WTC11 (cell line): ENCODE data around the gene INPP5A. TPM values are rescaled to one million over a fixed set of nuclear protein-coding genes. Genes with fewer than 3 reads are reported as not detected.

Experiments used
- ATAC-seq: fragments of 200-7000 bp; cut with Tn5 transposase; 2 replicates; pipeline ENCODE4 v1.10.0; 2021; ENCODE audit warnings: mild to moderate bottlenecking, moderate library complexity
- CTCF ChIA-PET: fragments of 300-600 bp; sonication (Branson Sonifier 250); formaldehyde crosslinking; loops from one replicate; lab custom pipeline; 2021; ENCODE audit warnings: antibody characterized with exemption; lab: Charles Lee
- POLR2A ChIA-PET: fragments of 350-600 bp; sonication (Branson Sonifier 250); formaldehyde crosslinking; loops from one replicate; lab custom pipeline; 2021; ENCODE audit warnings: antibody characterized with exemption; lab: Charles Lee
- DNase-seq: peaks from one replicate; pipeline ENCODE4 v3.0.0; 2021; ENCODE audit warnings: low spot score
- H3K27ac Mint-ChIP-seq: 2 replicates; pipeline ENCODE4 v1.8.0; 2021; ENCODE audit warnings: mixed read lengths
- H3K27me3 Mint-ChIP-seq: 2 replicates; pipeline ENCODE4 v1.8.0; 2021; ENCODE audit warnings: low read depth, mild to moderate bottlenecking, moderate library complexity, mixed read lengths
- H3K36me3 Mint-ChIP-seq: 2 replicates; pipeline ENCODE4 v1.8.0; 2021; ENCODE audit warnings: mixed read lengths
- H3K4me1 Mint-ChIP-seq: 2 replicates; pipeline ENCODE4 v1.8.0; 2022; ENCODE audit warnings: mixed read lengths
- H3K4me3 Mint-ChIP-seq: 2 replicates; pipeline ENCODE4 v1.8.0; 2021; ENCODE audit warnings: mild to moderate bottlenecking, moderate library complexity, mixed read lengths
- H3K9me3 Mint-ChIP-seq: 2 replicates; pipeline ENCODE4 v1.8.0; 2021; ENCODE audit warnings: mixed read lengths
- AFF4 ChIP-seq: sonication (generic); formaldehyde crosslinking; IDR thresholded peaks from 2 replicates; pipeline ENCODE4 v1.8.1; 2023; ENCODE audit warnings: mild to moderate bottlenecking, missing genetic modification reagents, borderline replicate concordance
- AR ChIP-seq: fragments of 250-450 bp; sonication (Bioruptor Pico); IDR thresholded peaks from 2 replicates; pipeline ENCODE4 v1.9.0; 2021; ENCODE audit warnings: mild to moderate bottlenecking
- CDX4 ChIP-seq: fragments of 250-450 bp; sonication (Bioruptor Pico); IDR thresholded peaks from 2 replicates; pipeline ENCODE4 v1.9.0; 2021; ENCODE audit warnings: moderate library complexity, mild to moderate bottlenecking, inconsistent platforms, borderline replicate concordance
- CREB1 ChIP-seq: sonication (generic); formaldehyde crosslinking; IDR thresholded peaks from 2 replicates; pipeline ENCODE4 v1.8.0; 2023; ENCODE audit warnings: mild to moderate bottlenecking, missing genetic modification reagents
- CREM ChIP-seq: sonication (generic); formaldehyde crosslinking; IDR thresholded peaks from 2 replicates; pipeline ENCODE4 v1.8.1; 2022; ENCODE audit warnings: mild to moderate bottlenecking, missing genetic modification reagents, moderate library complexity
- ELF4 ChIP-seq: sonication (generic); formaldehyde crosslinking; IDR thresholded peaks from 2 replicates; pipeline ENCODE4 v1.8.1; 2022; ENCODE audit warnings: low read depth, mild to moderate bottlenecking, moderate library complexity, missing genetic modification reagents
- ETV6 ChIP-seq: sonication (generic); formaldehyde crosslinking; IDR thresholded peaks from 2 replicates; pipeline ENCODE4 v1.8.1; 2022; ENCODE audit warnings: mild to moderate bottlenecking, missing genetic modification reagents
- GABPB1 ChIP-seq: sonication (generic); formaldehyde crosslinking; IDR thresholded peaks from 2 replicates; pipeline ENCODE4 v1.8.1; 2023; ENCODE audit warnings: mild to moderate bottlenecking, missing genetic modification reagents
- MXD4 ChIP-seq: fragments of 250-450 bp; sonication (Bioruptor Pico); IDR thresholded peaks from 2 replicates; pipeline ENCODE4 v1.8.0; 2021; ENCODE audit warnings: mild to moderate bottlenecking, moderate library complexity, borderline replicate concordance
- RELA ChIP-seq: sonication (generic); formaldehyde crosslinking; IDR thresholded peaks from 2 replicates; pipeline ENCODE4 v1.8.1; 2022; ENCODE audit warnings: missing genetic modification reagents, mild to moderate bottlenecking, borderline replicate concordance
- SMAD3 ChIP-seq: sonication (generic); formaldehyde crosslinking; IDR thresholded peaks from 2 replicates; pipeline ENCODE4 v1.8.0; 2022; ENCODE audit warnings: missing genetic modification reagents, mild to moderate bottlenecking, borderline replicate concordance
- USF2 ChIP-seq: sonication (generic); formaldehyde crosslinking; IDR thresholded peaks from 2 replicates; pipeline ENCODE4 v1.8.1; 2023; ENCODE audit warnings: mild to moderate bottlenecking, missing genetic modification reagents, moderate library complexity
- ZNF121 ChIP-seq: sonication (generic); formaldehyde crosslinking; IDR thresholded peaks from 2 replicates; pipeline ENCODE4 v1.8.0; 2023; ENCODE audit warnings: missing genetic modification reagents
- ZNF281 ChIP-seq: sonication (generic); formaldehyde crosslinking; IDR thresholded peaks from 2 replicates; pipeline ENCODE4 v1.8.0; 2023; ENCODE audit warnings: mild to moderate bottlenecking, missing genetic modification reagents
- ZNF396 ChIP-seq: fragments of 250-450 bp; sonication (Bioruptor Pico); IDR thresholded peaks from 2 replicates; pipeline ENCODE4 v1.8.0; 2021; ENCODE audit warnings: mild to moderate bottlenecking, moderate library complexity, borderline replicate concordance
- ZNF416 ChIP-seq: fragments of 250-450 bp; sonication (Bioruptor Pico); IDR thresholded peaks from 2 replicates; pipeline ENCODE4 v1.9.0; 2021; ENCODE audit warnings: mild to moderate bottlenecking, inconsistent platforms
- ZNF423 ChIP-seq: fragments of 250-450 bp; sonication (Bioruptor Pico); IDR thresholded peaks from 2 replicates; pipeline ENCODE4 v2.1.2; 2022; ENCODE audit warnings: mild to moderate bottlenecking, moderate library complexity
- total RNA-seq: library from RNA; stranded (reverse); gene quantifications from 3 replicates; pipeline ENCODE4 v1.2.3, GENCODE V29; 2021

Gene INPP5A
- total RNA-seq, 1 experiment from 2014 or later = 22.1 TPM

GRCh38 chr10:132786476-132786883, 248.9 kb downstream of the INPP5A start:
- peaks cover 12% of the 10 kb centered on the region for H3K4me1 Mint-ChIP-seq
- no peak for ATAC-seq
- H3K36me3 Mint-ChIP-seq = no peaks in the 10 kb centered on the region; the same call in 1 of the 2 replicates
- TF ChIP-seq ZNF423 (CRISPR knock-in tag) = no peak
- no peak for TF ChIP-seq ZNF121 (CRISPR knock-in tag)
- no peak for TF ChIP-seq AFF4 (CRISPR knock-in tag)
- TF ChIP-seq MXD4 (CRISPR knock-in tag) = no peak
- no peak for TF ChIP-seq RELA (CRISPR knock-in tag)
- TF ChIP-seq AR (CRISPR knock-in tag) = no peak
- no peak for TF ChIP-seq SMAD3 (CRISPR knock-in tag)
- TF ChIP-seq CDX4 (CRISPR knock-in tag) = no peak
- TF ChIP-seq GABPB1 (CRISPR knock-in tag) = no peak
- no peak for TF ChIP-seq ZNF416 (CRISPR knock-in tag)
- no peak for TF ChIP-seq CREB1
- no peak for TF ChIP-seq ELF4 (CRISPR knock-in tag)
- TF ChIP-seq ZNF281 (CRISPR knock-in tag) = no peak
- TF ChIP-seq CREM = no peak
- no peak for TF ChIP-seq ETV6
- no peak for TF ChIP-seq USF2 (CRISPR knock-in tag)
- no peak for TF ChIP-seq ZNF396
- DNase-seq = no peak
- H3K27ac Mint-ChIP-seq = no peak overlapping the region
- no peaks in the 10 kb centered on the region for H3K9me3 Mint-ChIP-seq
- peaks cover 83% of the 10 kb centered on the region for H3K27me3 Mint-ChIP-seq
- ChIA-PET POLR2A (no interaction called here), CTCF (no interaction called here)
- H3K4me3 Mint-ChIP-seq = 0 out of 2 replicates have a peak overlapping the region, but pooled peaks have one; percentile 47
